Neural cell (in vitro differentiated cells): ENCODE results near the gene ATP9B. TPM values are rescaled to one million over a fixed set of nuclear protein-coding genes. Genes with fewer than 3 reads are reported as not detected.

Source experiments
- H2AFZ ChIP-seq: fragments of 200-600, 300-800 bp; sonication (generic), shearing (Covaris generic); 2 replicates; pipeline ENCODE4 v1.6.0; 2014; ENCODE audit warnings: low read depth, mild to moderate bottlenecking, antibody characterized with exemption, low read length, moderate library complexity
- H3F3A ChIP-seq: fragments of 200-600 bp; shearing (Covaris generic); 2 replicates; pipeline ENCODE4 v1.6.1; 2016; ENCODE audit warnings: mild to moderate bottlenecking, moderate library complexity, mixed read lengths, antibody characterized with exemption, low read length; ENCODE audit not compliant: insufficient read depth, poor library complexity, severe bottlenecking
- H3K27ac ChIP-seq: fragments of 200-600, 300-800 bp; sonication (generic), shearing (Covaris generic); 2 replicates; pipeline ENCODE4 v1.5.1; 2014; ENCODE audit warnings: mild to moderate bottlenecking, low read length, moderate library complexity
- H3K27me3 ChIP-seq: fragments of 300-800, 200-600 bp; sonication (generic), shearing (Covaris generic); 2 replicates; pipeline ENCODE4 v1.6.0; 2014; ENCODE audit warnings: mild to moderate bottlenecking, low read depth, low read length, moderate library complexity; ENCODE audit not compliant: insufficient read depth
- H3K36me3 ChIP-seq: fragments of 300-800, 200-600 bp; sonication (generic), shearing (Covaris generic); 2 replicates; pipeline ENCODE4 v1.5.1; 2014; ENCODE audit warnings: mild to moderate bottlenecking, antibody characterized with exemption, low read length, moderate library complexity; ENCODE audit not compliant: insufficient read depth
- H3K4me2 ChIP-seq: fragments of 300-800, 200-600 bp; sonication (generic), shearing (Covaris generic); 2 replicates; pipeline ENCODE4 v1.6.0; 2014; ENCODE audit warnings: mild to moderate bottlenecking, low read length
- H3K4me3 ChIP-seq: fragments of 300-800, 200-600 bp; sonication (generic), shearing (Covaris generic); 2 replicates; pipeline ENCODE4 v1.5.1; 2014; ENCODE audit warnings: mild to moderate bottlenecking, low read length, moderate library complexity
- H3K79me2 ChIP-seq: fragments of 200-600 bp; shearing (Covaris generic); replicated peaks from 2 replicates; pipeline ENCODE4 v1.6.0; 2014; ENCODE audit warnings: mild to moderate bottlenecking, low read length, moderate library complexity; ENCODE audit not compliant: insufficient read depth
- H3K9ac ChIP-seq: fragments of 300-800, 200-600 bp; sonication (generic), shearing (Covaris generic); 2 replicates; pipeline ENCODE4 v1.6.1; 2016; ENCODE audit warnings: mild to moderate bottlenecking, low read length, mixed read lengths
- H3K9me2 ChIP-seq: fragments of 200-600 bp; shearing (Covaris generic); 2 replicates; pipeline ENCODE4 v1.6.1; 2016; ENCODE audit warnings: mild to moderate bottlenecking, low read length, mixed read lengths; ENCODE audit not compliant: insufficient read depth
- H3K9me3 ChIP-seq: fragments of 200-600, 300-800 bp; sonication (generic), shearing (Covaris generic); 2 replicates; pipeline ENCODE4 v1.6.1; 2016; ENCODE audit warnings: mild to moderate bottlenecking, mixed run types, low read length, moderate library complexity, mixed read lengths
- H4K20me1 ChIP-seq: fragments of 200-600 bp; shearing (Covaris generic); 2 replicates; pipeline ENCODE4 v1.6.1; 2016; ENCODE audit warnings: mild to moderate bottlenecking, mixed run types; ENCODE audit not compliant: insufficient read depth
- EP300 ChIP-seq: fragments of 450-650 bp; conservative IDR thresholded peaks from 2 replicates; pipeline ENCODE4 v1.6.1; 2014; ENCODE audit warnings: antibody characterized with exemption, mild to moderate bottlenecking, moderate library complexity; ENCODE audit not compliant: poor library complexity, severe bottlenecking
- EZH2 ChIP-seq: fragments of 200-600, 300-800 bp; shearing (Covaris generic), sonication (generic); IDR thresholded peaks from 2 replicates; pipeline ENCODE4 v1.6.1; 2014; ENCODE audit warnings: antibody characterized with exemption, low read length, borderline replicate concordance, mild to moderate bottlenecking; ENCODE audit not compliant: insufficient read depth, poor library complexity, severe bottlenecking
- MXI1 ChIP-seq: fragments of 450-650 bp; conservative IDR thresholded peaks from 2 replicates; pipeline ENCODE4 v1.6.1; 2014; ENCODE audit warnings: antibody characterized with exemption, mild to moderate bottlenecking; ENCODE audit not compliant: poor library complexity, severe bottlenecking
- POLR2AphosphoS5 ChIP-seq: IDR thresholded peaks from 2 replicates; pipeline ENCODE4 v1.6.1; 2012
- RAD21 ChIP-seq: fragments of 450-650 bp; conservative IDR thresholded peaks from 2 replicates; pipeline ENCODE4 v1.6.1; 2014; ENCODE audit warnings: antibody characterized with exemption, mild to moderate bottlenecking, moderate library complexity
- REST ChIP-seq: IDR thresholded peaks from 2 replicates; pipeline ENCODE4 v1.6.1; 2012; ENCODE audit warnings: borderline replicate concordance
- SMC3 ChIP-seq: fragments of 450-650 bp; conservative IDR thresholded peaks from 2 replicates; pipeline ENCODE4 v1.6.1; 2014; ENCODE audit warnings: antibody characterized with exemption, mild to moderate bottlenecking, moderate library complexity; ENCODE audit not compliant: poor library complexity
- TAF1 ChIP-seq: IDR thresholded peaks from 2 replicates; pipeline ENCODE4 v1.6.1; 2012; ENCODE audit warnings: low read depth
- polyA plus RNA-seq: library from polyadenylated mRNA; depleted of rRNA; stranded (reverse); fragments of >200 nt; gene quantifications from 2 replicates; pipeline ENCODE4 v1.2.3, GENCODE V29; 2014
- TF ChIP-seq, protein P1 (sequence below): fragments of 450-650 bp; IDR thresholded peaks from 2 replicates; pipeline ENCODE4 v1.5.1; 2014; ENCODE audit warnings: antibody characterized with exemption, mild to moderate bottlenecking, moderate library complexity; ENCODE audit not compliant: poor library complexity, severe bottlenecking

Gene ATP9B
- polyA plus RNA-seq, 1 donor from 2014 or later, result 15.4 TPM

DNA sequence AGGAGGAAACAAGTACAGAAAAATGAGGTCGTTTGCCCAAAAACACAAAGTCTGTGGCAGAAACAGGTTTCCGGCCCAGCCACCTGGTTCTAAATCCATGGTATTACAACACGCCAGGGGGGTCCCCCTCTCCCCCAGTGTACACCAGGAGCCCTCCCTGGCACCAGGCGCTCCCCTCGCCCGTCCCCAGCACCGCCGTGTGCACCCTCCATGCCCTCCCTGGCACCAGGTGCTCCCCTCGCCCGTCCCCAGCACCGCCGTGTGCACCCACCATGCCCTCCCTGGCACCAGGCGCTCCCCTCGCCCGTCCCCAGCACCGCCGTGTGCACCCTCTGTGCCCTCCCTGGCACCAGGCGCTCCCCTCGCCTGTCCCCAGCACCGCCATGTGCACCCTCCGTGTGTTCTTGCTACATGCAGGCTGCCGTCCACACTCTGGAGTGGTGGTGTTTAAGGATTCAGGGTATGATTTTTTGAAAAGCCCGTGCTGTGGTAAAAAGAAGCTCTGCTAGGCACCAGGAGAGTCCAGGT is 266.7 kb downstream of the ATP9B start:
- no peaks in the 10 kb centered on the region for H3K27me3 ChIP-seq
- no peak overlapping the region for H3K4me3 ChIP-seq
- H3K9me3 ChIP-seq, result no peaks in the 10 kb centered on the region
- H3F3A ChIP-seq, result no peaks in the 10 kb centered on the region
- no peaks in the 10 kb centered on the region for H3K36me3 ChIP-seq
- TF ChIP-seq, protein P1, sequence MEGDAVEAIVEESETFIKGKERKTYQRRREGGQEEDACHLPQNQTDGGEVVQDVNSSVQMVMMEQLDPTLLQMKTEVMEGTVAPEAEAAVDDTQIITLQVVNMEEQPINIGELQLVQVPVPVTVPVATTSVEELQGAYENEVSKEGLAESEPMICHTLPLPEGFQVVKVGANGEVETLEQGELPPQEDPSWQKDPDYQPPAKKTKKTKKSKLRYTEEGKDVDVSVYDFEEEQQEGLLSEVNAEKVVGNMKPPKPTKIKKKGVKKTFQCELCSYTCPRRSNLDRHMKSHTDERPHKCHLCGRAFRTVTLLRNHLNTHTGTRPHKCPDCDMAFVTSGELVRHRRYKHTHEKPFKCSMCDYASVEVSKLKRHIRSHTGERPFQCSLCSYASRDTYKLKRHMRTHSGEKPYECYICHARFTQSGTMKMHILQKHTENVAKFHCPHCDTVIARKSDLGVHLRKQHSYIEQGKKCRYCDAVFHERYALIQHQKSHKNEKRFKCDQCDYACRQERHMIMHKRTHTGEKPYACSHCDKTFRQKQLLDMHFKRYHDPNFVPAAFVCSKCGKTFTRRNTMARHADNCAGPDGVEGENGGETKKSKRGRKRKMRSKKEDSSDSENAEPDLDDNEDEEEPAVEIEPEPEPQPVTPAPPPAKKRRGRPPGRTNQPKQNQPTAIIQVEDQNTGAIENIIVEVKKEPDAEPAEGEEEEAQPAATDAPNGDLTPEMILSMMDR, result no peak
- TF ChIP-seq SMC3 (no peak), EZH2 (no peak), MXI1 (no peak), TAF1 (no peak), REST (no peak), POLR2AphosphoS5 (no peak), EP300 (no peak), RAD21 (no peak)
- H3K4me2 ChIP-seq, result no peak overlapping the region
- H3K9ac ChIP-seq, result no peak overlapping the region
- H3K9me2 ChIP-seq, result no peaks in the 10 kb centered on the region
- H3K27ac ChIP-seq, result no peak overlapping the region
- no peaks in the 10 kb centered on the region for H4K20me1 ChIP-seq
- no peak overlapping the region for H2AFZ ChIP-seq
- no peaks in the 10 kb centered on the region for H3K79me2 ChIP-seq

DNA sequence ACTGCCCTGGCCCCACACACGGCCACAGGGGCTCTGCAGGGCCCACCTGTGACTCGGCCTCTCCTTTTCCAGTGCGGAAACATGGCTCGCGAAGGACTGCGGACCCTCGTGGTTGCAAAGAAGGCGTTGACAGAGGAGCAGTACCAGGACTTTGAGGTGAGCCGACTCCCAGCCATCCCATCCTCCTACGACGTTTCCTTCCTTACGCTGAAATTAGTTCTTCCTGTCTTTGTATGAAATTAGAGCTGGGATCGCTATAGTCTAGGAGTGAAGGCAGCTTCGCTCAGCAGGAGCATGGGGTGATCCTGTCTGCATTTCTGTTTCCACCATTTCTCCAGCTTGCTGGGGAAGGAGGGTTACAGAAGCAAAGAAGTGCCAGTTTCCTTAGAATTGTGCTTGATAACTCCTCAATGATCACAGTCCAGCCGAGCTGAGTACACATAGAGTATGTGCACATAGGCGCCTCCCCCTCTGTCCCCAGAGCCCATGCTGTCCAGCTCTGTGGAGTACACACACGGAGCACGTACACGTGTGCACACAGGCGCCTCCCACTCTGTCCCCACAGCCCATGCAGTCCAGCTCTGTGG is 267.5 kb downstream of the ATP9B start:
- Histone ChIP-seq H3K27ac (no peak overlapping the region), H3K9me3 (no peaks in the 10 kb centered on the region), H3K4me2 (no peak overlapping the region), H2AFZ (no peak overlapping the region), H3K9me2 (no peaks in the 10 kb centered on the region), H3F3A (no peaks in the 10 kb centered on the region), H3K4me3 (no peak overlapping the region), H3K36me3 (no peaks in the 10 kb centered on the region), H3K9ac (no peak overlapping the region), H4K20me1 (no peaks in the 10 kb centered on the region), H3K27me3 (no peaks in the 10 kb centered on the region), H3K79me2 (no peaks in the 10 kb centered on the region)
- TF ChIP-seq TAF1, result no peak
- TF ChIP-seq, protein P1, result no peak
- TF ChIP-seq POLR2AphosphoS5, result no peak
- TF ChIP-seq SMC3, result no peak
- TF ChIP-seq EP300, result no peak
- TF ChIP-seq REST, result no peak
